Fibroblast of villous mesenchyme (primary cell): Measurements from ENCODE around the gene BCAR1. TPM values are rescaled to one million over a fixed set of nuclear protein-coding genes. Genes with fewer than 3 reads are reported as not detected.

Experiments used
- DNase-seq: peaks from one replicate; pipeline ENCODE4 v3.0.0-alpha.2; 2010; ENCODE audit warnings: low read depth
- H3K4me3 ChIP-seq: 2 replicates; pipeline ENCODE4 v1.5.1; 2011; ENCODE audit warnings: low read depth, mild to moderate bottlenecking, low read length
- total RNA-seq: library from RNA; depleted of rRNA; stranded (reverse); fragments of >200 nt; gene quantifications from 2 replicates; pipeline ENCODE4 v1.2.3, GENCODE V29; 2012
- TF ChIP-seq, protein P1 (sequence below): IDR thresholded peaks from 2 replicates; pipeline ENCODE4 v1.5.1; 2012; ENCODE audit warnings: low read depth, mild to moderate bottlenecking, low read length; ENCODE audit not compliant: insufficient read depth

Gene BCAR1
- total RNA-seq, 1 donor = 87.2 TPM

DNA sequence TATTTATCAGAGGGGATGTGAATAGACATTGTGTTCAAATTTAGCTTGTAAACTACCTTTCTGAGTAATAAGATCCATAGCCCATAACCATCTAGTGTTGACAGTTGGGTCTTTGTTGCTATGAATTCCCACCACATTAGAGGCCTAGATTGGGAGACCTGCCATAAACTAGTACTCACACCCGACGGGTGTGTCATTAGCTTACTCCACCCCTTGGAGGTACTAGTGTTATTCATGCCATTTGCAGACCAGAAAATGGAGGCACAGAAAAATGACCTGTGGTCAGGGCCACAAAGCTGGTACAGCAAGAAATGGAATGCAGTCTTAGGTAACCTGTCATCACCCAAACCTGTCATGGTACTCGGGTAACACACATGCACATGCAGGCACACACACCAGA lies 41.3 kb upstream of the BCAR1 start:
- no peak for DNase-seq
- TF ChIP-seq, protein P1, sequence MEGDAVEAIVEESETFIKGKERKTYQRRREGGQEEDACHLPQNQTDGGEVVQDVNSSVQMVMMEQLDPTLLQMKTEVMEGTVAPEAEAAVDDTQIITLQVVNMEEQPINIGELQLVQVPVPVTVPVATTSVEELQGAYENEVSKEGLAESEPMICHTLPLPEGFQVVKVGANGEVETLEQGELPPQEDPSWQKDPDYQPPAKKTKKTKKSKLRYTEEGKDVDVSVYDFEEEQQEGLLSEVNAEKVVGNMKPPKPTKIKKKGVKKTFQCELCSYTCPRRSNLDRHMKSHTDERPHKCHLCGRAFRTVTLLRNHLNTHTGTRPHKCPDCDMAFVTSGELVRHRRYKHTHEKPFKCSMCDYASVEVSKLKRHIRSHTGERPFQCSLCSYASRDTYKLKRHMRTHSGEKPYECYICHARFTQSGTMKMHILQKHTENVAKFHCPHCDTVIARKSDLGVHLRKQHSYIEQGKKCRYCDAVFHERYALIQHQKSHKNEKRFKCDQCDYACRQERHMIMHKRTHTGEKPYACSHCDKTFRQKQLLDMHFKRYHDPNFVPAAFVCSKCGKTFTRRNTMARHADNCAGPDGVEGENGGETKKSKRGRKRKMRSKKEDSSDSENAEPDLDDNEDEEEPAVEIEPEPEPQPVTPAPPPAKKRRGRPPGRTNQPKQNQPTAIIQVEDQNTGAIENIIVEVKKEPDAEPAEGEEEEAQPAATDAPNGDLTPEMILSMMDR = no peak

DNA sequence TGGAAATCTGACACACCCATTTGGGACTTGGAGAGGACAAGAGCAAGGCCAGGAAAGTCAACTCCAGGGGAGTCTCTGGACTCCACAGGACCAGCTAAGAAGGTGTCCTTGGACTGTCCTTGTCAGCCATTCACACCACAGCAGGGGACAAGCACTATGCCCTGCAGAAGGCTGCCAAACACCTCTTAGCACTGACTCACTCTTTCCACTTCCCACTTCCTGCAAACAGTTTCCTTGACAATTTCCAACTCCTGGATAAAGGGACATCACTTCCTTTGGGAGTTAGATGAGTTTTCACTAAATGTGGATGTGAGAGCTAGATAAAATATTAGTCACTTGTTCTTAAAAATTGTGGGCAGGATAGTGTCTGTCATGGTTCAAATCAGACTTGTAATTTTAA lies 37.8 kb upstream of the BCAR1 start:
- H3K4me3 ChIP-seq = no peak overlapping the region
- DNase-seq = no peak
- TF ChIP-seq, protein P1 = no peak

More for the DNA sequence above, 41.3 kb upstream of the BCAR1 start:
- no peak overlapping the region for H3K4me3 ChIP-seq

DNA sequence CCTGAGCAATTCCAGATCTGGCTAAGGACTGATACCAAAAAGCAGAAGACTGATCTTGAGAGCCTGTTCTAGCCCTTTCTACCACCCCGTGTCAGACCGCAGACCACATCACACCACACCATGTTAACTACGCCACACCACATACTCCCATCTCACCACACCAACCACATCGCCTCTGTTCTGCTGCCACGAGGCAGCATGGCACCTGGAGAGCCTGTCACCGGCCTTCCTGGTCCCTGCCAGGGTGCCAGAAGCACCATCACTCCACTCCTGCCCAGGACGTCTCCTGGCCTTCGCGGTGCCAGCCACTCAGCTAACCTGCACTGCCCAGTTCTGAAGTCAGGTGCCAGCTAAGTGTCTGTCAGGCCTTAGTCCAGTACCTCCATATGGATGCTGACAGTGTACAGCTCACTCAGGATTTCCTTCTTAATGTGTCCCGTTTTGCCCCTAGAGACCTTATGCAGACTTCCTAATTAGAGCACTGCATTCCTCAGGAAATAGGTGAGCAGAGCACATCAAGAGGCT lies 37.2 kb upstream of the BCAR1 start:
- TF ChIP-seq, protein P1 = no peak
- no peak overlapping the region for H3K4me3 ChIP-seq
- no peak for DNase-seq

DNA sequence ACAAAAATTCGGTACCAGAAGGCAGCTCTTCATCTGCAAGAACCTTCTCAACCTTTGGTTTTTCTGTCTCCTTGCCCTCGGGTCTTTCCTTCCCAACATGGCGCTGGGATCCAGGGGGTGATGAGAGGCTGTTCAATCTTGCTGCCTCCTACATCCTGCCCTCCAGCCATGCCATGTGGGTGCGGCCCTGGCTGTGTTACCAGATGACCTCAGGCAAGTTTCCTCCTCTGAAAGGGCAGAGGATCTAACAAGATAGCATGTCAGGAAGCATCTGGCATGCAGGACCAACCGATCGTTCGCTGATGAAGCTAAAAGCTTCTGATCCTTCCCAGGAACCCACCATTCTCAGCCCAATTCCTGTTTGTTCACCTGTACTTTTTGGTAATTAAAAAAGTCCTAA lies 36.8 kb upstream of the BCAR1 start:
- H3K4me3 ChIP-seq = no peak overlapping the region
- DNase-seq = no peak
- TF ChIP-seq, protein P1 = no peak

DNA sequence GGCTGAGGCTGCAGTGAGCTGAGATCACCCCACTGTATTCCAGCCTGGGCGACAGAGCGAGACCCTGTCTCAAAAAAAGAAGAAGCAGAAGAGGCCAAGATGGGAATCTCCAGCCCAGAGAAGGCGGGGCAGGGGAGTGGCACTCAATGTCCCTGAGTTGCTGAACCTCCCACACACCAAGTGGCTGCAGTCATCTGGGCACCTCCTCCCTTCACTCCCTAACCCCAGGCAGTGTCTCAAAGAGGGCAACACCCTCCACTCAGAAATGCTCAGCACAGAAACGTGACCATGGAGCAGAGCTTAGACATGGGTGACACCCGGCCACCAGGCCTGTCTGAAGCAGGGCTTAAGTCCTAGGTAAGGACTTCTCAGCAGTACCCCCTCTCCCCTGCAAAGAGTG lies 36.3 kb upstream of the BCAR1 start:
- TF ChIP-seq, protein P1 = no peak
- DNase-seq = no peak
- H3K4me3 ChIP-seq = no peak overlapping the region

DNA sequence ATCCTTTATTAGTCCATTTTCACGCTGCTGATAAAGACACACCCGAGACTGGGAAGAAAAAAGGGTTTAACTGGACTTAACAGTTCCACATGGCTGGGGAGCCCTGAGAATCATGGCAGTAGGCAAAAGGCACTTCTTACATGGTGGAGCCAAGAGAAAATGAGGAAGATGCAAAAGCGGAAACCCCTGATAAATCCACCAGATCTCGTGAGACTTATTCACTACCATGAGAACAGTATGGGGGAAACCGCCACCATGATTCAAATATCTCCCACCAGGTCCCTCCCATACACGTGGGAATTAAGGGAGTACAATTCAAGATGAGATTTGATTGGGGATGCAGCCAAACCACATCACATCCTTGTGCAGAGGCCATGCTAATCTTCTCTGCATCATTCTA lies 35.0 kb upstream of the BCAR1 start:
- DNase-seq = no peak
- TF ChIP-seq, protein P1 = no peak
- H3K4me3 ChIP-seq = no peak overlapping the region
